Heart left ventricle (tissue), 16 donors: ENCODE data around the gene WDR86. TPM values are rescaled to one million over a fixed set of nuclear protein-coding genes. Genes with fewer than 3 reads are reported as not detected.

Source experiments
- ATAC-seq, 4 donors: fragments of 200-7000 bp; cut with Tn5 transposase; one replicate each; pipeline ENCODE4 v1.9.1; 2020 to 2022; ENCODE audit warnings: moderate library complexity in 4 of 4, mild to moderate bottlenecking in 3 of 4, moderate number of reproducible peaks in 1 of 4
- DNase-seq, 5 donors: peaks; one replicate each; pipeline ENCODE4 v3.0.0-alpha.2; 2020
- H3K27ac ChIP-seq, 12 donors: fragments of 200-600 bp; sonication (generic) in 4 of 12; one replicate each; pipeline versions ENCODE4 v1.5.0 to v1.8.0; 2016 to 2022; ENCODE audit warnings: mild to moderate bottlenecking in 2 of 12
- H3K27me3 ChIP-seq, 9 donors: fragments of 200-600 bp; sonication (generic) in 2 of 9; one replicate each; pipeline versions ENCODE4 v1.5.1 to v1.8.0; 2016 to 2022; ENCODE audit warnings: mild to moderate bottlenecking in 3 of 9
- H3K36me3 ChIP-seq, 9 donors: fragments of 200-600 bp; sonication (generic) in 2 of 9; one replicate each; pipeline versions ENCODE4 v1.5.0 to v1.8.0; 2018 to 2022; ENCODE audit warnings: mild to moderate bottlenecking in 2 of 9
- H3K4me1 ChIP-seq, 12 donors: fragments of 200-600 bp; sonication (generic) in 4 of 12; one replicate each; pipeline versions ENCODE4 v1.5.0 to v1.8.0; 2016 to 2022; ENCODE audit warnings: mild to moderate bottlenecking in 3 of 12
- H3K4me3 ChIP-seq, 12 donors: fragments of 200-600 bp; sonication (generic) in 4 of 12; one replicate each; pipeline versions ENCODE4 v1.5.0 to v1.8.0; 2017 to 2022; ENCODE audit warnings: mild to moderate bottlenecking in 9 of 12, moderate library complexity in 4 of 12
- H3K9me3 ChIP-seq, 12 donors: fragments of 200-600 bp; sonication (generic) in 4 of 12; one replicate each; pipeline versions ENCODE4 v1.5.0 to v1.8.0; 2016 to 2022; ENCODE audit warnings: mild to moderate bottlenecking in 1 of 12
- POLR2A ChIP-seq, 2 donors: fragments of 450-650 bp; IDR thresholded peaks; one replicate each; pipeline ENCODE4 v1.6.1; 2017; ENCODE audit warnings: antibody characterized with exemption in 2 of 2, mild to moderate bottlenecking in 2 of 2, moderate library complexity in 2 of 2
- WGBS, 4 donors: extraction: QIAGEN DNeasy Blood & Tissue Kit in 2 of 4; methylation state at CpG; one replicate each; pipeline versions ENCODE4 v1.1.5 to v1.1.7; 2013 to 2018; 5-methylcytosine and 5-hydroxymethylcytosine counted together
- intact Hi-C, 10 donors: fragments of 100-400 bp; cut with DNase I; formaldehyde crosslinking; loops; one replicate each; pipeline versions ENCODE4 v1.11.1 to v1.14.2; 2022
- polyA plus RNA-seq, 2 donors: library from polyadenylated mRNA; stranded (reverse); fragments of 200-250 nt; gene quantifications; one replicate each; pipeline ENCODE4 v1.2.3, GENCODE V29; 2013
- total RNA-seq, 9 donors: library from RNA; depleted of rRNA in 2 of 9; stranded (reverse); fragments of >200 nt in 2 of 9; fragmentation: NEBNext Ultra II Directional in 3 of 9; extraction: Animal tissue kit (Norgen Biotek cat#: 25700) in 3 of 9; gene quantifications; one replicate each; pipeline versions ENCODE4 v1.1.0 to v1.2.4, GENCODE V29; 2016 to 2023
- TF ChIP-seq, protein P1 (sequence below), 12 donors: fragments of 200-600 bp; sonication (generic) in 4 of 12; IDR thresholded peaks; one replicate each; pipeline versions ENCODE4 v1.5.0 to v1.8.0; 2018 to 2022; ENCODE audit warnings: antibody characterized with exemption in 12 of 12, mild to moderate bottlenecking in 5 of 12
- donor health status: ischemic (EF 13 %, LVEDD 7.1; RV severe dilation, severe dysfunction).
- donor health status: healthy with polysubstance abuse.
- donor health status: DM: no; HTN: yes; CAD: no.
- donor health status: DM: no; HTN: no; CAD: no.
- donor health status: ischemic (EF 25% LVEDD 6.9; RV normal size, moderate dysfunction).
- donor health status: ischemic (EF 25% LVEDD 5.7; RV mildly dilated, moderate dysfunction).
- donor health status: healthy.
- donor health status: DM: yes; HTN: yes; CAD: no.
- donor health status: ischemic (EF 35%, LVEDD 5.7; RV mildly dilated, moderate dysfunction).
- donor health status: nonischemic (EF 11% LVEDD 7.7; RV severe dilation, severe dysfunction).
- donor health status: DM: yes; HTN: yes; CAD: no.
- donor health status: PGD.
- donor health status: ischemic (EF 29% LVEDD 5.4; RV normal size, mild dysfunction).
- donor health status: nonischemic (EF 23%, LVEDD 6.1; RV moderate dilation, normal function).

The WDR86 gene
- total and polyA plus RNA-seq, 11 donors = 0.37 to 1.7 (median 0.52) TPM; not detected in 5

DNA sequence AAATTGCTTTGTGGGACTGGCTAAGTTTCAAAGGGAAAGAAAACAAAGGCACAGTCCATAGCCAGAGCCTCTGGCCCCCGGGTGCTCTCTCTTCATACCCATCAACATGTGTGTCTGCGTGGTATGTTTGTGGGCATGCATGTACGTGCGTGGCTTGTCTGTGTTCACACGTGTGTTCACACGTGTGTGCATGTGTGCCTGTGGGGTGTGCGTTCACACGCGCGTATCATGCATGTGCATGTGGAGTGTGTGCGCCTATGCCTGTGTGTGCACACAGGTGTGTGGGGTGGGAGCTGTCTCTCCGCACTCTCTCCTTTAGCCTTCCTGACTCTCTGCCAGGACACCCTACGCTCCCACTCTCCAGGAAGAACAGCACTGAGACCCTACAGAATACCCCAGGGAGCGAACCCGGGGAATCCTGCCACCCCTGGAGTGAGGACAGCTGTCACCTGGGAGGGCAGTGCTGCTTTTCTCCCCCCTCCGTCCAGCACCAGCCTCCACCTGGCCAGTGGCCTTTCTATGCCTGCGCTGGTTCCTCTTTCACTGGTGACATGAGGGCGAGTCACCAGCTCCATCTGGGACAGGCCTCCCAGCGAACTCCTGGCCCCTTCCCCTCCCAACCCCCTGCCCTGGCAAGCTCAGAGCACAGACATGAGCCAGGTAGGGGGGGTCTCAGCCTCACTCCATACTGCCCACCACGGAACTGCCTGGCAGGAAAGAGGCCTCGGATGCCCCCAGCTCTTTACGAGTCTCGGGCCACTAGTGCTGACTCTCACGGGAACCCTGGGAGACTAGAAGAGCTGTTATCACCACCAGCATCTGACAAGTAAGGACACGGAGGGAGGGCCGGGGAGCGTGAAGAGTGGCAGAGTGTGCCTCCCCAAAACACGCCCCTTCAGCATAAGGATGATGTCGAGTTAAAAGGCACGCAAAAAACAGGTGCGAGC is 16.5 kb downstream of the WDR86 start:
- 79 to 87% (median 83%) methylated on average over 31 of the region's 31 CpGs for WGBS, 4 donors

DNA sequence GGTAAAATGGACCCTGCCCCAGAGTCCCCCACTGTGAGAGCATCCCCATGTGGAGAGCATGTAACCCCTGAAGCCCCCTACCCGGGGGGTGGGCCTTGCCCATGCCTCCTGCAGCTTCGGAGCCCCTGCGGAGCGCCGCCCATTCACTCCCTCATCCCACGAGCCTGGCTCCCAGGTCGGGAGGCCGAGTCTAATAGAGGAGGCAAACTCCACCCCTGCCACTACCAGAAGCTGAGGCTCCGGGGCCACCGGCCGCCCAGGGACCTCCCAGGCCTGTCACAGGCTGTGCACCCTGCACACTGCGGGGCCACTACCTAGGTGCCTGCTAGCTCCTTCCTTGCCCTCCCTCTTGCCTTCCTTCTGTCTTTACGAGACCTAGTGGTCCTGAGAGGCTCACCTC is 17.4 kb downstream of the WDR86 start:
- TF ChIP-seq, protein P1, sequence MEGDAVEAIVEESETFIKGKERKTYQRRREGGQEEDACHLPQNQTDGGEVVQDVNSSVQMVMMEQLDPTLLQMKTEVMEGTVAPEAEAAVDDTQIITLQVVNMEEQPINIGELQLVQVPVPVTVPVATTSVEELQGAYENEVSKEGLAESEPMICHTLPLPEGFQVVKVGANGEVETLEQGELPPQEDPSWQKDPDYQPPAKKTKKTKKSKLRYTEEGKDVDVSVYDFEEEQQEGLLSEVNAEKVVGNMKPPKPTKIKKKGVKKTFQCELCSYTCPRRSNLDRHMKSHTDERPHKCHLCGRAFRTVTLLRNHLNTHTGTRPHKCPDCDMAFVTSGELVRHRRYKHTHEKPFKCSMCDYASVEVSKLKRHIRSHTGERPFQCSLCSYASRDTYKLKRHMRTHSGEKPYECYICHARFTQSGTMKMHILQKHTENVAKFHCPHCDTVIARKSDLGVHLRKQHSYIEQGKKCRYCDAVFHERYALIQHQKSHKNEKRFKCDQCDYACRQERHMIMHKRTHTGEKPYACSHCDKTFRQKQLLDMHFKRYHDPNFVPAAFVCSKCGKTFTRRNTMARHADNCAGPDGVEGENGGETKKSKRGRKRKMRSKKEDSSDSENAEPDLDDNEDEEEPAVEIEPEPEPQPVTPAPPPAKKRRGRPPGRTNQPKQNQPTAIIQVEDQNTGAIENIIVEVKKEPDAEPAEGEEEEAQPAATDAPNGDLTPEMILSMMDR (IDR thresholded peaks at IDR 0.05) = no peak
- TF ChIP-seq POLR2A (IDR thresholded peaks at IDR 0.05) = no peak
- no peak overlapping the region for H3K27ac ChIP-seq
- peaks cover 0 to 28% (median 0%) of the 10 kb centered on the region in 9 donors for H3K27me3 ChIP-seq
- ATAC-seq (no peak), DNase-seq (no peak)
- H3K36me3 ChIP-seq = no peaks in the 10 kb centered on the region
- WGBS, 4 donors = 85 to 96% (median 89%) methylated on average over 10 to 13 of the region's 13 CpGs
- H3K9me3 ChIP-seq = no peaks in the 10 kb centered on the region
- no peaks in the 10 kb centered on the region for H3K4me1 ChIP-seq
- intact Hi-C loops = no loop called here
- H3K4me3 ChIP-seq = no peak overlapping the region

More for the DNA sequence above, 16.5 kb downstream of the WDR86 start:
- TF ChIP-seq POLR2A (IDR thresholded peaks at IDR 0.05) = no peak
- TF ChIP-seq, protein P1 (IDR thresholded peaks at IDR 0.05) = no peak
- H3K27me3 ChIP-seq = peaks cover 0 to 28% (median 0%) of the 10 kb centered on the region in 9 donors
- no peak for DNase-seq
- intact Hi-C loops = no loop called here
- no peaks in the 10 kb centered on the region for H3K9me3 ChIP-seq
- H3K36me3 ChIP-seq = no peaks in the 10 kb centered on the region
- ATAC-seq = no peak
- no peak overlapping the region for H3K4me3 ChIP-seq
- H3K4me1 ChIP-seq = no peaks in the 10 kb centered on the region
- no peak overlapping the region for H3K27ac ChIP-seq

DNA sequence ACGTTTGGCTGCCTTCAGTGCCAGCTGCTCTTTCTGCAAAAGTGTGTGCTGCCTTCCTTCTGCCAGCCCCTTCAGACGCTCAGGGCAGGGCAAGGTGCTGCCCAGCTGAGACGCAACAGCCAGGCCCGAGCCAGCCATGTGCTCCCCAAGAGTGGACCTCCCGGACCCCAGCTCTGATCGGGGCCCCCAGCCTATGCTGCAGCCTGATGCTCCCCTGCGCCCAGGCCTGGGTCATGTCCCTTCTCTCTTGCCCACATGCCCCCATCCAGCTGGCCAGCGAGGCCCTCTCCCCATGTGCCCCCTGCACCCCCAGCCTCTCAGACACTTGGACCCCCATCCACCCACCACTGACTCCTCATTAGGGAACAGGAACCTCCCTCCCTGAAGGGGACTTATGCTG is 17.8 kb downstream of the WDR86 start:
- ATAC-seq (no peak), DNase-seq (no peak)
- WGBS, 4 donors = 77 to 91% (median 87%) methylated on average over 7 to 8 of the region's 8 CpGs
- intact Hi-C loops = no loop called here
- Histone ChIP-seq H3K9me3 (no peaks in the 10 kb centered on the region), H3K27ac (no peak overlapping the region), H3K36me3 (no peaks in the 10 kb centered on the region), H3K4me1 (no peaks in the 10 kb centered on the region), H3K4me3 (no peak overlapping the region), H3K27me3 (peaks cover 0 to 28% (median 0%) of the 10 kb centered on the region in 9 donors)
- TF ChIP-seq POLR2A (IDR thresholded peaks at IDR 0.05) = no peak
- TF ChIP-seq, protein P1 (IDR thresholded peaks at IDR 0.05) = no peak

DNA sequence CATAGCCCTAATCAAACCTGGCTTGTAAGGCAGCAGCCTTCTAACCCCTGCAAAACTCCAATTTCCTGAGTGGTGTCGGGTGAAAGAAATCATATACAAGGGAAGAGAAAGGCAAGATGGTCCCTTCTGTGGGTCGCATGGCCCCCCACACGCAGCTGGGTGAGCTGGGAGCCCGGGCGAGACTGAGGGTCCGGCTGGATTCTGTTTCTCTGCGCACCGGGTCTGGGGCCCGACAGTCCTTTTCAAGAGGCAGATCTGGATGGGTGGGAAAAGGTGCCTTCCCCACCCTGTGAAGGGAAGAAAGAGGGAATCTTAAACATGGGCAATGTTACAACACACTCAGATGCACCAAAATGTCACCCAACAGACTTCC is 18.5 kb downstream of the WDR86 start:
- ATAC-seq (no peak), DNase-seq (no peak)
- intact Hi-C loops = no loop called here
- WGBS, 4 donors = 91 to 95% (median 94%) methylated on average over 9 of the region's 9 CpGs
- TF ChIP-seq POLR2A (IDR thresholded peaks at IDR 0.05) = no peak
- TF ChIP-seq, protein P1 (IDR thresholded peaks at IDR 0.05) = no peak
- Histone ChIP-seq H3K4me3 (no peak overlapping the region), H3K36me3 (no peaks in the 10 kb centered on the region), H3K27ac (no peak overlapping the region), H3K27me3 (peaks cover 0 to 28% (median 0%) of the 10 kb centered on the region in 9 donors), H3K4me1 (no peaks in the 10 kb centered on the region), H3K9me3 (no peaks in the 10 kb centered on the region)
